HUES48 (cell line): ENCODE results near the gene CLMN.

Experiments used
- H3K27ac ChIP-seq: one replicate; pipeline ENCODE4 v1.7.0; 2013; ENCODE audit warnings: low read depth, low read length, inconsistent platforms
- H3K27me3 ChIP-seq: 2 replicates; pipeline ENCODE4 v1.6.1; 2013; ENCODE audit warnings: mild to moderate bottlenecking, low read length; ENCODE audit not compliant: control insufficient read depth, insufficient read depth
- H3K36me3 ChIP-seq: 2 replicates; pipeline ENCODE4 v1.6.1; 2013; ENCODE audit warnings: low read length; ENCODE audit not compliant: control insufficient read depth, insufficient read depth
- H3K4me1 ChIP-seq: 2 replicates; pipeline ENCODE4 v1.6.1; 2013; ENCODE audit warnings: mild to moderate bottlenecking, low read length; ENCODE audit not compliant: control insufficient read depth, insufficient read depth
- H3K4me3 ChIP-seq: 2 replicates; pipeline ENCODE4 v1.5.1; 2013; ENCODE audit warnings: mild to moderate bottlenecking, low read depth, low read length
- H3K9ac ChIP-seq: 2 replicates; pipeline ENCODE4 v1.6.1; 2013; ENCODE audit warnings: mild to moderate bottlenecking, low read depth, low read length, moderate library complexity
- H3K9me3 ChIP-seq: 2 replicates; pipeline ENCODE4 v1.6.1; 2013; ENCODE audit warnings: low read length; ENCODE audit not compliant: control insufficient read depth, insufficient read depth

The CLMN gene

GRCh38 chr14:95235767-95236166 is 83.9 kb downstream of the CLMN start:
- Histone ChIP-seq H3K36me3 (no peaks in the 10 kb centered on the region), H3K27ac (no peak overlapping the region), H3K9ac (no peak overlapping the region), H3K27me3 (no peaks in the 10 kb centered on the region), H3K4me1 (no peaks in the 10 kb centered on the region), H3K4me3 (no peak overlapping the region), H3K9me3 (no peaks in the 10 kb centered on the region)

GRCh38 chr14:95235351-95235750 is 84.4 kb downstream of the CLMN start:
- Histone ChIP-seq H3K27me3 (no peaks in the 10 kb centered on the region), H3K4me1 (no peaks in the 10 kb centered on the region), H3K9me3 (no peaks in the 10 kb centered on the region), H3K4me3 (no peak overlapping the region), H3K27ac (no peak overlapping the region), H3K9ac (no peak overlapping the region), H3K36me3 (no peaks in the 10 kb centered on the region)

GRCh38 chr14:95234426-95234825 is 85.3 kb downstream of the CLMN start:
- Histone ChIP-seq H3K9me3 (no peaks in the 10 kb centered on the region), H3K27me3 (no peaks in the 10 kb centered on the region), H3K4me3 (no peak overlapping the region), H3K36me3 (no peaks in the 10 kb centered on the region), H3K27ac (no peak overlapping the region), H3K4me1 (no peaks in the 10 kb centered on the region), H3K9ac (no peak overlapping the region)

GRCh38 chr14:95233702-95234241 is 85.9 kb downstream of the CLMN start:
- Histone ChIP-seq H3K36me3 (no peaks in the 10 kb centered on the region), H3K27me3 (no peaks in the 10 kb centered on the region), H3K4me1 (no peaks in the 10 kb centered on the region), H3K9ac (no peak overlapping the region), H3K27ac (no peak overlapping the region), H3K9me3 (no peaks in the 10 kb centered on the region), H3K4me3 (no peak overlapping the region)

GRCh38 chr14:95232894-95233584 is 86.7 kb downstream of the CLMN start:
- H3K9me3 ChIP-seq: no peaks in the 10 kb centered on the region
- H3K4me3 ChIP-seq: no peak overlapping the region
- no peaks in the 10 kb centered on the region for H3K36me3 ChIP-seq
- H3K27ac ChIP-seq: no peak overlapping the region
- no peaks in the 10 kb centered on the region for H3K27me3 ChIP-seq
- no peaks in the 10 kb centered on the region for H3K4me1 ChIP-seq
- H3K9ac ChIP-seq: no peak overlapping the region

- no peak overlapping the region for H3K27ac ChIP-seq
- no peak overlapping the region for H3K4me3 ChIP-seq
- H3K9me3 ChIP-seq: no peaks in the 10 kb centered on the region
- peaks cover 3% of the 10 kb centered on the region; the same call in 1 of the 2 replicates for H3K4me1 ChIP-seq
- no peaks in the 10 kb centered on the region for H3K27me3 ChIP-seq
- no peaks in the 10 kb centered on the region for H3K36me3 ChIP-seq
- H3K9ac ChIP-seq: no peak overlapping the region
Measured at GRCh38 chr14:95231966-95232633, 87.6 kb downstream of the CLMN start.

GRCh38 chr14:95229749-95230148 is 90.0 kb downstream of the CLMN start:
- Histone ChIP-seq H3K4me1 (peaks cover 3% of the 10 kb centered on the region; the same call in 1 of the 2 replicates), H3K27me3 (no peaks in the 10 kb centered on the region), H3K4me3 (no peak overlapping the region), H3K9me3 (no peaks in the 10 kb centered on the region), H3K36me3 (no peaks in the 10 kb centered on the region), H3K27ac (no peak overlapping the region), H3K9ac (no peak overlapping the region)

- H3K4me3 ChIP-seq: no peak overlapping the region
- H3K27ac ChIP-seq: no peak overlapping the region
- H3K27me3 ChIP-seq: no peaks in the 10 kb centered on the region
- no peaks in the 10 kb centered on the region for H3K9me3 ChIP-seq
- H3K4me1 ChIP-seq: peaks cover 3% of the 10 kb centered on the region; the same call in 1 of the 2 replicates
- no peak overlapping the region for H3K9ac ChIP-seq
- H3K36me3 ChIP-seq: no peaks in the 10 kb centered on the region
Measured at GRCh38 chr14:95228240-95228639, 91.5 kb downstream of the CLMN start.

GRCh38 chr14:95227279-95227860 is 92.3 kb downstream of the CLMN start:
- H3K4me3 ChIP-seq: no peak overlapping the region

GRCh38 chr14:95226801-95227200 is 92.9 kb downstream of the CLMN start:
- Histone ChIP-seq H3K9ac (no peak overlapping the region), H3K36me3 (no peaks in the 10 kb centered on the region), H3K4me3 (no peak overlapping the region), H3K27me3 (no peaks in the 10 kb centered on the region), H3K9me3 (no peaks in the 10 kb centered on the region), H3K27ac (no peak overlapping the region), H3K4me1 (peaks cover 11% of the 10 kb centered on the region)

More at GRCh38 chr14:95227279-95227860, 92.3 kb downstream of the CLMN start:
- Histone ChIP-seq H3K4me1 (peaks cover 6% of the 10 kb centered on the region), H3K27me3 (no peaks in the 10 kb centered on the region), H3K36me3 (no peaks in the 10 kb centered on the region), H3K9ac (no peak overlapping the region), H3K9me3 (no peaks in the 10 kb centered on the region), H3K27ac (no peak overlapping the region)
